A549 (cell line): ENCODE results near the gene CCDC157.

Experiments used
- ATOH8 ChIP-seq: fragments of 250-450 bp; sonication (Bioruptor Pico); IDR thresholded peaks from 2 replicates; pipeline ENCODE4 v1.5.0; 2020; ENCODE audit warnings: low read depth, mild to moderate bottlenecking, moderate library complexity
- BHLHE40 ChIP-seq: IDR thresholded peaks from 2 replicates; pipeline ENCODE4 v1.6.1; 2012; ENCODE audit warnings: low read depth, low read length, inconsistent platforms
- CHD4 ChIP-seq: fragments of 200-600 bp; sonication (generic); IDR thresholded peaks from 2 replicates; pipeline ENCODE4 v1.6.1; 2016; ENCODE audit warnings: antibody characterized with exemption, mild to moderate bottlenecking, borderline replicate concordance
- CTCF ChIP-seq: fragments of >200 bp; sonication (Bioruptor Twin); formaldehyde crosslinking; IDR thresholded peaks from 3 replicates; pipeline ENCODE4 v1.5.1; 2016
- JUN ChIP-seq, 2 experiments: fragments of >200 bp; sonication (Bioruptor Twin); formaldehyde crosslinking; IDR thresholded peaks; 2 replicates in 1 of 2; 3 replicates in 1 of 2; pipeline ENCODE4 v1.6.1; 2016 to 2017
- KDM1A ChIP-seq: fragments of 200-600 bp; sonication (generic); IDR thresholded peaks from 2 replicates; pipeline ENCODE4 v1.6.1; 2016; ENCODE audit warnings: low read depth, mild to moderate bottlenecking
- MAX ChIP-seq: IDR thresholded peaks from 2 replicates; pipeline ENCODE4 v1.6.1; 2012
- POLR2A ChIP-seq: IDR thresholded peaks from 2 replicates; pipeline ENCODE4 v1.6.1; 2012; ENCODE audit warnings: mild to moderate bottlenecking, low read length
- POLR2AphosphoS2 ChIP-seq: conservative IDR thresholded peaks from 2 replicates; pipeline ENCODE4 v1.6.1; 2012; ENCODE audit warnings: low read length, improper control_type of control experiment, inconsistent platforms
- RARB ChIP-seq: fragments of 250-450 bp; sonication (Bioruptor Pico); IDR thresholded peaks from 2 replicates; pipeline ENCODE4 v1.8.0; 2021; ENCODE audit warnings: mild to moderate bottlenecking, moderate library complexity
- RFX5 ChIP-seq: fragments of 450-650 bp; IDR thresholded peaks from 2 replicates; pipeline ENCODE4 v1.7.1; 2014; ENCODE audit warnings: antibody characterized with exemption, mild to moderate bottlenecking, moderate library complexity
- SREBF2 ChIP-seq: fragments of 450-650 bp; IDR thresholded peaks from 2 replicates; pipeline ENCODE4 v1.6.1; 2014; ENCODE audit warnings: mild to moderate bottlenecking, moderate library complexity
- TFCP2L1 ChIP-seq: fragments of 250-450 bp; sonication (Bioruptor Pico); IDR thresholded peaks from 2 replicates; pipeline ENCODE4 v1.5.0; 2021; ENCODE audit warnings: mild to moderate bottlenecking

GRCh38 chr22:30310881-30311771, 45.7 kb upstream of the CCDC157 start:
- no peak for TF ChIP-seq JUN (IDR thresholded peaks at IDR 0.05)
- no peak for TF ChIP-seq SREBF2
- TF ChIP-seq MAX, result no peak
- TF ChIP-seq RARB (CRISPR knock-in tag), result no peak
- no peak for TF ChIP-seq POLR2AphosphoS2
- TF ChIP-seq ATOH8 (CRISPR knock-in tag), result no peak
- TF ChIP-seq POLR2A, result no peak
- TF ChIP-seq KDM1A, result no peak
- no peak for TF ChIP-seq BHLHE40
- TF ChIP-seq CTCF, result no peak
- no peak for TF ChIP-seq RFX5
- no peak for TF ChIP-seq TFCP2L1 (CRISPR knock-in tag)
- TF ChIP-seq CHD4, result no peak
